K562 (cell line): ENCODE data around the gene KRT38. TPM values are rescaled to one million over a fixed set of nuclear protein-coding genes. Genes with fewer than 3 reads are reported as not detected.

Source experiments
- ATAC-seq: fragments of 200-7000 bp; cut with Tn5 transposase; 3 replicates; pipeline ENCODE4 v1.9.1; 2020; ENCODE audit warnings: moderate library complexity
- BruUV-seq: library from RNA; stranded (reverse); fragments of 400-500 nt; replicated peaks from 2 replicates; lab custom pipeline; 2021; lab: Mats Ljungman, UMichigan
- CTCF ChIA-PET: fragments of 300-600 bp; formaldehyde crosslinking; extraction: SDS; loops from one replicate; lab custom pipeline; 2021; ENCODE audit warnings: low intra/inter-chr PET ratio; lab: Yijun Ruan, JAX
- POLR2A ChIA-PET: fragments of 300-600, 350-650 bp; sonication (Branson Sonifier 250); formaldehyde crosslinking; extraction: SDS; loops from one replicate; lab custom pipeline; 2021; ENCODE audit warnings: antibody characterized with exemption, inconsistent platforms; lab: Yijun Ruan, JAX
- DNase-seq, 4 experiments: peaks; one replicate each; pipeline versions ENCODE4 v3.0.0 to v3.0.0-alpha.2; 2011 to 2018; ENCODE audit warnings: low spot score in 3 of 4, mixed read lengths in 3 of 4; ENCODE audit errors: extremely low read depth in 1 of 4
- FAIRE-seq: peaks from 2 replicates; lab custom pipeline; 2011; peaks lifted over from hg19 to GRCh38; lab: Jason Lieb, UNC
- H2AFZ ChIP-seq: 2 replicates; pipeline ENCODE4 v1.6.0; 2011; ENCODE audit warnings: low read depth, low read length, control low read depth, inconsistent platforms
- H3K27ac ChIP-seq: fragments of 200-600 bp; 3 replicates; pipeline ENCODE4 v1.8.0; 2011; ENCODE audit warnings: low read depth, mild to moderate bottlenecking, control low read depth, inconsistent platforms, low read length, moderate library complexity, mixed read lengths; ENCODE audit errors: extremely low read depth
- H3K27me3 ChIP-seq, 2 experiments: fragments of 300-600 bp in 1 of 2; 2 replicates in 1 of 2; 3 replicates in 1 of 2; pipeline versions ENCODE4 v1.6.0 to v1.8.0; 2011; ENCODE audit warnings: inconsistent platforms in 2 of 2, low read length in 2 of 2, mild to moderate bottlenecking in 1 of 2, mixed read lengths in 1 of 2, moderate library complexity in 1 of 2; ENCODE audit not compliant: control insufficient read depth in 2 of 2, insufficient read depth in 2 of 2
- H3K36me3 ChIP-seq: fragments of 300-600 bp; 3 replicates; pipeline ENCODE4 v1.8.0; 2011; ENCODE audit warnings: mild to moderate bottlenecking, low read length, inconsistent platforms; ENCODE audit not compliant: control insufficient read depth, insufficient read depth
- H3K4me1 ChIP-seq, 2 experiments: fragments of 200-600 bp in 1 of 2; replicated peaks in 1 of 2; 2 replicates in 1 of 2; 3 replicates in 1 of 2; pipeline versions ENCODE4 v1.5.1 to v1.8.0; 2011; ENCODE audit warnings: inconsistent platforms in 2 of 2, low read length in 2 of 2, mild to moderate bottlenecking in 1 of 2, mixed read lengths in 1 of 2, moderate library complexity in 1 of 2; ENCODE audit not compliant: control insufficient read depth in 2 of 2, insufficient read depth in 2 of 2
- H3K4me2 ChIP-seq: 2 replicates; pipeline ENCODE4 v1.6.1; 2011; ENCODE audit warnings: low read length, control low read depth, inconsistent platforms, mixed read lengths; ENCODE audit not compliant: insufficient read depth
- H3K4me3 ChIP-seq: fragments of 200-600 bp; sonication (generic), shearing (Covaris generic); 2 replicates; pipeline ENCODE4 v1.5.1; 2016; ENCODE audit warnings: control low read depth, inconsistent platforms
- H3K79me2 ChIP-seq: fragments of 200-600 bp; 3 replicates; pipeline ENCODE4 v1.8.0; 2011; ENCODE audit warnings: low read length, inconsistent platforms; ENCODE audit not compliant: control insufficient read depth, insufficient read depth
- H3K9ac ChIP-seq, 2 experiments: 2 replicates each; pipeline versions ENCODE4 v1.6.0 to v1.6.1; 2011; ENCODE audit warnings: low read depth in 2 of 2, low read length in 2 of 2, control low read depth in 1 of 2, inconsistent platforms in 1 of 2, mild to moderate bottlenecking in 1 of 2, mixed read lengths in 1 of 2; ENCODE audit not compliant: insufficient read depth in 1 of 2
- H3K9me1 ChIP-seq: one replicate; pipeline ENCODE4 v1.6.0; 2011; ENCODE audit warnings: inconsistent platforms, mild to moderate bottlenecking, low read length, moderate library complexity; ENCODE audit not compliant: control insufficient read depth, insufficient read depth
- H3K9me3 ChIP-seq: replicated peaks from 2 replicates; pipeline ENCODE4 v1.5.1; 2011; ENCODE audit warnings: low read depth, low read length, inconsistent platforms; ENCODE audit not compliant: control insufficient read depth, insufficient read depth
- H4K20me1 ChIP-seq: replicated peaks from 2 replicates; pipeline ENCODE4 v1.6.1; 2011; ENCODE audit warnings: low read length, inconsistent platforms, mixed read lengths; ENCODE audit not compliant: control insufficient read depth, insufficient read depth
- ELF4 ChIP-seq: fragments of 450-650 bp; formaldehyde crosslinking; IDR thresholded peaks from 2 replicates; pipeline ENCODE4 v1.4.0; 2022; ENCODE audit warnings: missing genetic modification characterization
- GABPA ChIP-seq: fragments of 200-800 bp; sonication (Bioruptor generic); conservative IDR thresholded peaks from 2 replicates; pipeline ENCODE4 v1.6.1; 2016; ENCODE audit warnings: low read depth, missing genetic modification characterization, missing compliant biosample characterization
- IRF9 ChIP-seq: fragments of 450-650 bp; IDR thresholded peaks from 2 replicates; pipeline ENCODE4 v1.6.1; 2016; ENCODE audit warnings: missing biosample characterization, missing genetic modification characterization
- NFIC ChIP-seq: fragments of 450-650 bp; IDR thresholded peaks from 2 replicates; pipeline ENCODE4 v1.6.1; 2017; ENCODE audit warnings: mild to moderate bottlenecking, inconsistent platforms
- PATZ1 ChIP-seq: fragments of 250-450 bp; sonication (Bioruptor Pico); IDR thresholded peaks from 2 replicates; pipeline ENCODE4 v1.5.0; 2020; ENCODE audit warnings: mild to moderate bottlenecking, borderline replicate concordance
- PRDM10 ChIP-seq: fragments of 450-650 bp; IDR thresholded peaks from 2 replicates; pipeline ENCODE4 v1.6.1; 2018; ENCODE audit not compliant: partially characterized antibody
- TAF9B ChIP-seq: fragments of 450-650 bp; IDR thresholded peaks from 2 replicates; pipeline ENCODE4 v1.6.1; 2018; ENCODE audit warnings: mild to moderate bottlenecking; ENCODE audit not compliant: partially characterized antibody
- YBX1 ChIP-seq: fragments of 450-650 bp; IDR thresholded peaks from 2 replicates; pipeline ENCODE4 v1.7.1; 2016; ENCODE audit warnings: mild to moderate bottlenecking
- ZNF184 ChIP-seq: sonication (generic); formaldehyde crosslinking; IDR thresholded peaks from 2 replicates; pipeline ENCODE4 v1.5.0; 2020; ENCODE audit warnings: missing genetic modification reagents
- ZNF76 ChIP-seq: fragments of 250-450 bp; sonication (Bioruptor Pico); IDR thresholded peaks from 2 replicates; pipeline ENCODE4 v1.4.0; 2020; ENCODE audit warnings: mild to moderate bottlenecking, moderate library complexity, borderline replicate concordance
- WGBS: fragments of 100-300 bp; shearing (Covaris generic); methylation state at CpG from one replicate; pipeline ENCODE4 v1.1.6; 2016; ENCODE audit warnings: low coverage, mixed read lengths; ENCODE audit not compliant: insufficient coverage; ENCODE audit errors: missing lambda C conversion rate; 5-methylcytosine and 5-hydroxymethylcytosine counted together
- in situ Hi-C: fragments of 300-500 bp; cut with MboI; formaldehyde crosslinking; loops from 4 replicates; pipeline ENCODE4 v1.15.0; 2018; ENCODE audit warnings: inconsistent platforms, mixed read lengths
- intact Hi-C: fragments of 100-400 bp; cut with micrococcal nuclease; formaldehyde crosslinking; loops from 2 replicates; pipeline ENCODE4 v1.14.2; 2022
- polyA plus RNA-seq, 8 experiments: library from polyadenylated mRNA; depleted of rRNA in 4 of 8; stranded (reverse) in 5 of 8; unstranded in 3 of 8; fragments of >200 nt; fragmentation: Nextera tagmentation in 2 of 8; fragmentation: Illumina TruSeq in 1 of 8; extraction: Ambion mirVana in 2 of 8; extraction: Trizol in 1 of 8; gene quantifications; 2 replicates each; pipeline versions ENCODE4 v1.2.1 to v1.2.3, GENCODE V29; 2011 to 2014; ENCODE audit warnings: inconsistent platforms in 1 of 8, missing spikeins in 1 of 8
- total RNA-seq, 7 experiments: library from RNA; depleted of rRNA in 6 of 7; stranded (reverse); fragments of >200 nt in 6 of 7; fragmentation: Illumina TruSeq in 2 of 7; extraction: Trizol in 2 of 7; gene quantifications; 2 replicates each; pipeline versions ENCODE4 v1.2.1 to v1.2.3, GENCODE V29; 2011 to 2021; ENCODE audit warnings: low replicate concordance in 1 of 7
- TF ChIP-seq, protein P1 (sequence below): sonication (generic); formaldehyde crosslinking; IDR thresholded peaks from 2 replicates; pipeline ENCODE4 v1.8.0; 2022; ENCODE audit warnings: mild to moderate bottlenecking, low read depth, missing genetic modification reagents
- TF ChIP-seq, protein P2 (sequence below): fragments of 250-450 bp; sonication (Bioruptor Pico); IDR thresholded peaks from 2 replicates; pipeline ENCODE4 v1.6.1; 2021; ENCODE audit warnings: mild to moderate bottlenecking

KRT38 gene
- total and polyA plus RNA-seq, 9 of the 15 experiments (the other 6 are each of a cell fraction or from before 2014, with no cell fraction given) = not detected

- H3K9me1 ChIP-seq = no peaks in the 10 kb centered on the region
- ChIA-PET POLR2A (interaction anchor here (0.7 kb wide), 1 partner anchor 586 kb away, joined by 3 read pairs; no protein-coding TSS in a partner anchor), CTCF (no interaction called here)
- H3K4me3 ChIP-seq = no peak overlapping the region
- in situ Hi-C loops (no loop called here), intact Hi-C loops (no loop called here)
- no peak overlapping the region for H2AFZ ChIP-seq
- H3K4me1 ChIP-seq = no peaks in the 10 kb centered on the region
- H4K20me1 ChIP-seq = no peaks in the 10 kb centered on the region
- no peaks in the 10 kb centered on the region for H3K9me3 ChIP-seq
- H3K36me3 ChIP-seq = no peaks in the 10 kb centered on the region
- TF ChIP-seq PRDM10 (no peak), IRF9 (tag) (no peak), GABPA (tag) (no peak), ELF4 (no peak), NFIC (no peak), PATZ1 (no peak), ZNF184 (CRISPR knock-in tag) (no peak), TAF9B (no peak), YBX1 (no peak), ZNF76 (CRISPR knock-in tag) (no peak)
- TF ChIP-seq, protein P1, sequence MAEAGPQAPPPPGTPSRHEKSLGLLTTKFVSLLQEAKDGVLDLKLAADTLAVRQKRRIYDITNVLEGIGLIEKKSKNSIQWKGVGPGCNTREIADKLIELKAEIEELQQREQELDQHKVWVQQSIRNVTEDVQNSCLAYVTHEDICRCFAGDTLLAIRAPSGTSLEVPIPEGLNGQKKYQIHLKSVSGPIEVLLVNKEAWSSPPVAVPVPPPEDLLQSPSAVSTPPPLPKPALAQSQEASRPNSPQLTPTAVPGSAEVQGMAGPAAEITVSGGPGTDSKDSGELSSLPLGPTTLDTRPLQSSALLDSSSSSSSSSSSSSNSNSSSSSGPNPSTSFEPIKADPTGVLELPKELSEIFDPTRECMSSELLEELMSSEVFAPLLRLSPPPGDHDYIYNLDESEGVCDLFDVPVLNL (CRISPR knock-in tag) = no peak
- TF ChIP-seq, protein P2, sequence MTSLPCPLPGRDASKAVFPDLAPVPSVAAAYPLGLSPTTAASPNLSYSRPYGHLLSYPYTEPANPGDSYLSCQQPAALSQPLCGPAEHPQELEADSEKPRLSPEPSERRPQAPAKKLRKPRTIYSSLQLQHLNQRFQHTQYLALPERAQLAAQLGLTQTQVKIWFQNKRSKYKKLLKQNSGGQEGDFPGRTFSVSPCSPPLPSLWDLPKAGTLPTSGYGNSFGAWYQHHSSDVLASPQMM (CRISPR knock-in tag) = no peak
- no peaks in the 10 kb centered on the region for H3K79me2 ChIP-seq
- H3K27me3 ChIP-seq = peaks cover 4 to 40% of the 10 kb centered on the region in 2 experiments; a peak in 4 of 5 replicates
- FAIRE-seq = no peak
- BruUV-seq = no TSS peak
- no peak for ATAC-seq
- no peak overlapping the region for H3K27ac ChIP-seq
- no peak overlapping the region for H3K4me2 ChIP-seq
- 8% methylated on average over 9 of the region's 9 CpGs for WGBS
- no peak for DNase-seq
- H3K9ac ChIP-seq = no peak overlapping the region
Observed at GRCh38 chr17:41437769-41438168, 3.0 kb downstream of the KRT38 start.
